Uterus (tissue), 2 donors: ENCODE results near the gene ZBTB40.

ENCODE experiments used
- POLR2A ChIP-seq, 2 donors: fragments of 450-650 bp; IDR thresholded peaks; one replicate each; pipeline ENCODE4 v1.6.1; 2016; ENCODE audit warnings: antibody characterized with exemption in 2 of 2, mild to moderate bottlenecking in 1 of 2, moderate library complexity in 1 of 2
- TF ChIP-seq, protein P1 (sequence below), 4 experiments: fragments of 200-600 bp in 2 of 4; fragments of 450-650 bp in 2 of 4; sonication (generic) in 2 of 4; IDR thresholded peaks; one replicate each; pipeline ENCODE4 v1.5.1; 2016 to 2019; ENCODE audit warnings: antibody characterized with exemption in 4 of 4, mild to moderate bottlenecking in 2 of 4, moderate library complexity in 1 of 4

- TF ChIP-seq, protein P1, sequence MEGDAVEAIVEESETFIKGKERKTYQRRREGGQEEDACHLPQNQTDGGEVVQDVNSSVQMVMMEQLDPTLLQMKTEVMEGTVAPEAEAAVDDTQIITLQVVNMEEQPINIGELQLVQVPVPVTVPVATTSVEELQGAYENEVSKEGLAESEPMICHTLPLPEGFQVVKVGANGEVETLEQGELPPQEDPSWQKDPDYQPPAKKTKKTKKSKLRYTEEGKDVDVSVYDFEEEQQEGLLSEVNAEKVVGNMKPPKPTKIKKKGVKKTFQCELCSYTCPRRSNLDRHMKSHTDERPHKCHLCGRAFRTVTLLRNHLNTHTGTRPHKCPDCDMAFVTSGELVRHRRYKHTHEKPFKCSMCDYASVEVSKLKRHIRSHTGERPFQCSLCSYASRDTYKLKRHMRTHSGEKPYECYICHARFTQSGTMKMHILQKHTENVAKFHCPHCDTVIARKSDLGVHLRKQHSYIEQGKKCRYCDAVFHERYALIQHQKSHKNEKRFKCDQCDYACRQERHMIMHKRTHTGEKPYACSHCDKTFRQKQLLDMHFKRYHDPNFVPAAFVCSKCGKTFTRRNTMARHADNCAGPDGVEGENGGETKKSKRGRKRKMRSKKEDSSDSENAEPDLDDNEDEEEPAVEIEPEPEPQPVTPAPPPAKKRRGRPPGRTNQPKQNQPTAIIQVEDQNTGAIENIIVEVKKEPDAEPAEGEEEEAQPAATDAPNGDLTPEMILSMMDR (IDR thresholded peaks at IDR 0.05) = no peak
- TF ChIP-seq POLR2A (IDR thresholded peaks at IDR 0.05) = no peak
These were observed 100.4 kb downstream of the ZBTB40 start for GRCh38 chr1:22552021-22552420.
